Thoracic aorta (tissue), 2 donors: ENCODE data around the gene GNAO1. TPM values are rescaled to one million over a fixed set of nuclear protein-coding genes. Genes with fewer than 3 reads are reported as not detected.

Experiments used
- ATAC-seq: fragments of 150-250 bp; one replicate; pipeline ENCODE4 v1.8.0; 2017; ENCODE audit warnings: low read depth; ENCODE audit not compliant: insufficient number of reproducible peaks, low FRiP score
- DNase-seq: peaks from one replicate; pipeline ENCODE4 v3.0.0-alpha.2; 2020; ENCODE audit warnings: low spot score
- H3K27ac ChIP-seq, 2 donors: fragments of 200-600 bp; sonication (generic); 1 replicate in 1 of 2; 2 replicates in 1 of 2; pipeline ENCODE4 v1.5.1; 2016; ENCODE audit warnings: mild to moderate bottlenecking in 2 of 2, moderate library complexity in 2 of 2
- H3K27me3 ChIP-seq: fragments of 200-600 bp; sonication (generic); replicated peaks from 2 replicates; pipeline ENCODE4 v1.6.0; 2016; ENCODE audit warnings: mild to moderate bottlenecking; ENCODE audit not compliant: insufficient read depth
- H3K36me3 ChIP-seq: fragments of 200-600 bp; sonication (generic); one replicate; pipeline ENCODE4 v1.5.1; 2016
- H3K4me1 ChIP-seq, 2 donors: fragments of 200-600 bp; sonication (generic); 1 replicate in 1 of 2; 2 replicates in 1 of 2; pipeline versions ENCODE4 v1.5.1 to v1.6.0; 2016; ENCODE audit warnings: low read depth in 2 of 2, mild to moderate bottlenecking in 1 of 2; ENCODE audit not compliant: control insufficient read depth in 1 of 2
- H3K4me3 ChIP-seq: fragments of 200-600 bp; sonication (generic); 2 replicates; pipeline ENCODE4 v1.5.1; 2016; ENCODE audit warnings: mild to moderate bottlenecking
- H3K9me3 ChIP-seq: fragments of 200-600 bp; sonication (generic); 2 replicates; pipeline ENCODE4 v1.5.1; 2016
- CTCF ChIP-seq: fragments of 200-600 bp; sonication (generic); IDR thresholded peaks from one replicate; pipeline ENCODE4 v1.5.1; 2019; ENCODE audit warnings: antibody characterized with exemption
- total RNA-seq, 2 donors: library from RNA; depleted of rRNA; stranded (reverse); fragments of >200 nt; gene quantifications; one replicate each; pipeline versions ENCODE4 v1.1.0 to v1.2.3, GENCODE V29; 2016

Gene GNAO1
- total RNA-seq, 2 donors from 2014 or later, result 2.0 to 4.5 TPM

- Histone ChIP-seq H3K27me3 (no peaks in the 10 kb centered on the region), H3K27ac (no peak overlapping the region), H3K4me3 (no peak overlapping the region), H3K36me3 (no peaks in the 10 kb centered on the region), H3K9me3 (no peaks in the 10 kb centered on the region), H3K4me1 (peaks cover 0 to 15% of the 10 kb centered on the region in 2 donors)
- no peak for TF ChIP-seq CTCF
- DNase-seq (no peak), ATAC-seq (no peak)
These were observed 98.6 kb downstream of the GNAO1 start for GRCh38 chr16:56289862-56290261.

GRCh38 chr16:56294014-56294413 lies 102.7 kb downstream of the GNAO1 start:
- no peak overlapping the region for H3K4me3 ChIP-seq
- TF ChIP-seq CTCF, result no peak
- no peaks in the 10 kb centered on the region for H3K27me3 ChIP-seq
- no peak for DNase-seq
- no peak for ATAC-seq
- H3K4me1 ChIP-seq, result peaks cover 0 to 28% of the 10 kb centered on the region in 2 donors
- peak overlapping the region in 1 of 2 donors; percentile 46 for H3K27ac ChIP-seq
- H3K9me3 ChIP-seq, result no peaks in the 10 kb centered on the region
- H3K36me3 ChIP-seq, result no peaks in the 10 kb centered on the region

- peak overlapping the region in 1 of 2 donors; percentile 46 for H3K27ac ChIP-seq
- no peak for ATAC-seq
- H3K36me3 ChIP-seq, result no peaks in the 10 kb centered on the region
- TF ChIP-seq CTCF, result no peak
- no peaks in the 10 kb centered on the region for H3K27me3 ChIP-seq
- no peaks in the 10 kb centered on the region for H3K9me3 ChIP-seq
- no peak for DNase-seq
- H3K4me3 ChIP-seq, result no peak overlapping the region
- H3K4me1 ChIP-seq, result peaks cover 0 to 32% of the 10 kb centered on the region in 2 donors
These were observed 103.3 kb downstream of the GNAO1 start for GRCh38 chr16:56294579-56294978.

- DNase-seq, result no peak
- Histone ChIP-seq H3K9me3 (no peaks in the 10 kb centered on the region), H3K4me3 (no peak overlapping the region), H3K27ac (peak overlapping the region in 1 of 2 donors; percentile 31), H3K27me3 (no peaks in the 10 kb centered on the region), H3K4me1 (peaks cover 0 to 32% of the 10 kb centered on the region in 2 donors), H3K36me3 (no peaks in the 10 kb centered on the region)
- ATAC-seq, result no peak
- TF ChIP-seq CTCF, result no peak
These were observed 103.9 kb downstream of the GNAO1 start for GRCh38 chr16:56295059-56295665.

- H3K27me3 ChIP-seq, result no peaks in the 10 kb centered on the region
- ATAC-seq, result no peak
- no peaks in the 10 kb centered on the region for H3K9me3 ChIP-seq
- DNase-seq, result no peak
- peaks cover 0 to 35% of the 10 kb centered on the region in 2 donors for H3K4me1 ChIP-seq
- no peak for TF ChIP-seq CTCF
- H3K27ac ChIP-seq, result peak overlapping the region in 1 of 2 donors; percentile 31
- no peak overlapping the region for H3K4me3 ChIP-seq
- H3K36me3 ChIP-seq, result no peaks in the 10 kb centered on the region
These were observed 104.6 kb downstream of the GNAO1 start for GRCh38 chr16:56295739-56296527.
